Measurements from ENCODE around the gene MPPED2.

- no peak for TF ChIP-seq POLR2AphosphoS5 (IDR thresholded peaks at IDR 0.05; ENCODE audit: low read depth)
- TF ChIP-seq, protein P1, sequence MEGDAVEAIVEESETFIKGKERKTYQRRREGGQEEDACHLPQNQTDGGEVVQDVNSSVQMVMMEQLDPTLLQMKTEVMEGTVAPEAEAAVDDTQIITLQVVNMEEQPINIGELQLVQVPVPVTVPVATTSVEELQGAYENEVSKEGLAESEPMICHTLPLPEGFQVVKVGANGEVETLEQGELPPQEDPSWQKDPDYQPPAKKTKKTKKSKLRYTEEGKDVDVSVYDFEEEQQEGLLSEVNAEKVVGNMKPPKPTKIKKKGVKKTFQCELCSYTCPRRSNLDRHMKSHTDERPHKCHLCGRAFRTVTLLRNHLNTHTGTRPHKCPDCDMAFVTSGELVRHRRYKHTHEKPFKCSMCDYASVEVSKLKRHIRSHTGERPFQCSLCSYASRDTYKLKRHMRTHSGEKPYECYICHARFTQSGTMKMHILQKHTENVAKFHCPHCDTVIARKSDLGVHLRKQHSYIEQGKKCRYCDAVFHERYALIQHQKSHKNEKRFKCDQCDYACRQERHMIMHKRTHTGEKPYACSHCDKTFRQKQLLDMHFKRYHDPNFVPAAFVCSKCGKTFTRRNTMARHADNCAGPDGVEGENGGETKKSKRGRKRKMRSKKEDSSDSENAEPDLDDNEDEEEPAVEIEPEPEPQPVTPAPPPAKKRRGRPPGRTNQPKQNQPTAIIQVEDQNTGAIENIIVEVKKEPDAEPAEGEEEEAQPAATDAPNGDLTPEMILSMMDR (IDR thresholded peaks at IDR 0.05; ENCODE audit: insufficient read depth, low read length): no peak
- no peak for TF ChIP-seq SPI1 (IDR thresholded peaks at IDR 0.05; ENCODE audit: borderline replicate concordance, low read depth)
- no peak for TF ChIP-seq GABPA (IDR thresholded peaks at IDR 0.05; ENCODE audit: low read depth)
- TF ChIP-seq REST (IDR thresholded peaks at IDR 0.05; ENCODE audit: insufficient replicate concordance, low read depth): no peak
Observed at GRCh38 chr11:30594646-30595411, 8.7 kb upstream of the MPPED2 start.

Data from HL-60 (cell line).